Right forelimb (tissue), 1 donor: Measurements from ENCODE around the gene CR2.
"Not testable (repeated sequence)": the region's sequence is repeated elsewhere in the genome, so short reads cannot be mapped to it uniquely, and the experiment has no call there.

ENCODE experiments used
- DNase-seq: peaks from one replicate; pipeline ENCODE4 v3.0.0-alpha.2; 2018

CR2 gene

GRCh38 chr1:207516729-207517128 lies 62.6 kb downstream of the CR2 start:
- DNase-seq = no peak

DNA sequence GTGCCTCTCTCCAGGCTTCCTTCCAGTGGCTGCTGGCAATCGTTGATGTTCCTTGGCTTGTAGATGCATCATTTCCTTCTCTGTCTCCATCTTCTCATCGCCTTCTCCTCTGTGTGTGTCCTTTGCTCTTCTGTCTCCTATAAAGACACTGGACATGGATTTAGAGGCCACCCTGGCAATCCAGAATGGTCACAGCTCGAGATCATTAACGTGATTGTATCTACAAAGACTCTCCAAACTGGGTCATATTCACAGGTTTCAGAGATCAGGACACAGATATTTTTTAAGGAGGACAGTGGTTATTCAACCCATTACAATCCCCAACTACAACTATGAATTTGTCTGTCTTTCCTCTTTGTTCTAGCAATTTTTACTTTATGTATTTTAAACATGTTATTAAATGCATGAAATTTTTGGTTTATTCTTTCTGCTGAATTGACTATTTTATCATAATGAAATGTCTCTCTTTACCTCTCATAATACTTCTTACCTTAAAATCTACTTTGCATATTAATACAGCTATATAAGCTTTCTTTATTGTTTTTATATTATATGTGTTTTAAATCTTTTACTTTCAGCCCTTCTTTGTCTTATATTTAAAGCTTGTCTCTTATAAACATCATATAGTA lies 64.6 kb downstream of the CR2 start:
- no peak for DNase-seq

DNA sequence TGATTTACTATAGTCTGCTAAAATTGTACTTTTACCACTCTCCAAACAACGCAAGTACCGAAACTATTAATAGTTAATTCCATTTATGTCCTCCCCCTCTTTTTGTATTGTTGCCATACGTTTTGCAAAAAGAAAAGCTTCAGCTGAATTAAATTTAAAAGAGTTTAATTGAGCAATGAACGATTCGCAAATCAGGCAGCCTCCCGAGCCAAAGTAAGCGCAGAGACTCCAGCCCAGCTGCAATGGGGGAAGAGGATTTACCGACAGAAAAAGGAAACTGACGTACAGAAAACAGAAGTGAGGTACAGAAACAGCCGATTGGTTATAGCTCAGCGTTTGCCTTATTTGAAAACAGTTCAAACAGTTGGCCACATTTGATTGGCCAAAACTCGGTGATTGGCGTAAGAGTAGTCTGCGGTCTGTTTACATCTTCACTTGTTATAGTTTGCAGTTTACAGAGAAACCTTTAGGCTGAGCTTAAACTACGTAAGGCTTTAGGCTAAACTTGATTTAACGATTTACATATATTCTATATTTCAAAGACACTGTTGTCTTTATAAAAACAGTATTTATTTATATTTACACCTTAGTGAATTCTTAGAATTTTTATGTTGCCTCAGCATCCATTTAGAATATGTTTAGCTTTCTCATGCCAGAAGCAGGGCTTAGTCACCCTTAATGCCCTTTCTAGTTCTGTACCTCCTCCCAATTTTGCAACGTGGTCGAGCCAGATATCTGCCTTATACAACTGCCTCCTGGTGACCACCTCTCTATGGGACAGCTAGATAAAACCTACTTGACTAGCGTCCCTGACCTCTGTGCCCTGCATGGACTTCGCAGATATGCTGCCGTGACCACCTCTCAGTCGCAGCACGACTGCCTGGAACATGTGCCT lies 65.6 kb downstream of the CR2 start:
- DNase-seq = no peak

DNA sequence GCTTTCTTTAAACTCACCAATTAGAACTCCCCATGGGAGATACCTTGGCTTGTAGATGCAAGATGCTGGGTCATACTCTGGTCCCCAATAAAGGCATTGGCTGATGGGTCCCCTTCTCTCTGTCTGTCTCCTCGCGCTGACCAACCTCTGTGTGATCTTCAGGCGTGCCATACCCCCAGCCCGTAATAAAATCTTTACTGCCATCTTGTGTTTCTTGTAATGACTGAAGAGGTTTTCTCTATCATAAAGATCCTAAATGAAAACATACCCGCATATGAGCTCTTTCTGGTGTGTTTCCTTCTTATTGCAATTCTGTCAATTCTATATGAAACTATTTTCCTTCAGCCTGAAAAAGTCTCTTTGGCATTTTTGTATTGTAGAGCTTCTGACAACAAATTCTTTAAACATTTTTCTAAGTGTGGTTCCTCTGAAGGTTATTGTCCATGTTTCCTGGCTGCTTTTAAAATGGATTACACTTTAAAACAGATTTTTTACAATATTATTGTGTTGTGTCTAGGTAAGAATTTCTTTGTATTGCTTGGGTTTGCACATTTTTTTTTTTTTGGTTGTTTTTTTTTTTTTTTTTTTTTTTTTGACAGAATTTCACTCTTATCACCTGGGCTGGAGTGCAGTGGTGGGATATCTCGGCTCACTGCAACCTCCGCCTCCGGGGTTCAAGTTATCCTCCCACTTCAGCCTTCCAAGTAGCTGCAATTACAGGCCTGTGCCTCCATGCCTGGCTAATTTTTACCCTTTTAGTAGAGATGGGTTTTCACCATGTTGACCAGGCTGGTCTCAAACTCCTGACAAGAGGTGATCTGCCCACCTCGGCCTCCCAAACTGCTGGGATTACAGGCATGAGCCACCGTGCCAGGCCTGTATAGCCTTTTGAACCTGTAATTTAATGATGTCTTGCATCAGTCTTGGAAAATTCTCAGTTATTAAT lies 66.5 kb downstream of the CR2 start:
- DNase-seq = not testable (repeated sequence)

DNA sequence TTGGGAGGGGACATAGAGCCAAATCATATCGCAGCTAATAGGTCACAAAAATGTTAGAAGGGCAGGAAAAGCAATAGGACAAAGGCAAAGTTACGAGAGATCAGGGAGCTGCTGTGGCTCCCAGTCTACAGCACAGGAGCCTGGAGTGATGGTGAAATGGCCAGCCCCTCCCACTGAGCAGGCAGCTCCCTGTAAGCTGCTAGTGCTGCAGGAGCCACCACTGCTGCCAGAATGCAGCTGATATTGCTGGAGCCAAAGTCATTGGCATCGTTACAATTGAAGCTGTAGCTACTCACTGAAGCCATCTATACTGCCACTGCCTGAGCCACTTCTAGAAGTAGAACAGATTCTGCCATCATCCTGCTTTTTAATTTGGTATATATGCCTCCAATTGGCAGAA lies 71.1 kb downstream of the CR2 start:
- DNase-seq = not testable (repeated sequence)

DNA sequence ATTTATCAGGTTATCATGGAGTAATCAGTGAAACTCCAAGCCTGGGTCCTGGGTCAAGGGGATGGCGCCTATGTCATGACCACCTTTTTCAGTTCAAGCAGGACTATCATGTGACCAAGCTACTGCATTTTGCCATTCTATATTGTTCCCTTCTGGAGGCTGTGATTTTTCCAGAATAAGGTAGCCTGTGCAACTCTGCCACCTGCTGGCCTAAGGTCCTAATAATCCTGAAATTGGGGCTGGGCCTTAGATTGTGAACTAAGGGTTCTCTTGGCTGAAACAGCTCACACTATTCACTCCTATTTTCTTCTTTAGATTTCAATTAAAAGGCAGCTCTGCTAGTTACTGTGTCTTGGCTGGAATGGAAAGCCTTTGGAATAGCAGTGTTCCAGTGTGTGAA lies 74.3 kb downstream of the CR2 start:
- not testable (repeated sequence) for DNase-seq

- DNase-seq = not testable (repeated sequence)
Measured at GRCh38 chr1:207536263-207536662, 82.1 kb downstream of the CR2 start.
